HG02943 (cell line): ENCODE results near the gene PTN.

Experiments
- ATAC-seq: cut with Tn5 transposase; IDR thresholded peaks from one replicate; pipeline ENCODE4 v1.9.1; 2021; ENCODE audit warnings: mild to moderate bottlenecking, low read depth, moderate library complexity; ENCODE audit not compliant: unreplicated experiment

PTN gene

DNA sequence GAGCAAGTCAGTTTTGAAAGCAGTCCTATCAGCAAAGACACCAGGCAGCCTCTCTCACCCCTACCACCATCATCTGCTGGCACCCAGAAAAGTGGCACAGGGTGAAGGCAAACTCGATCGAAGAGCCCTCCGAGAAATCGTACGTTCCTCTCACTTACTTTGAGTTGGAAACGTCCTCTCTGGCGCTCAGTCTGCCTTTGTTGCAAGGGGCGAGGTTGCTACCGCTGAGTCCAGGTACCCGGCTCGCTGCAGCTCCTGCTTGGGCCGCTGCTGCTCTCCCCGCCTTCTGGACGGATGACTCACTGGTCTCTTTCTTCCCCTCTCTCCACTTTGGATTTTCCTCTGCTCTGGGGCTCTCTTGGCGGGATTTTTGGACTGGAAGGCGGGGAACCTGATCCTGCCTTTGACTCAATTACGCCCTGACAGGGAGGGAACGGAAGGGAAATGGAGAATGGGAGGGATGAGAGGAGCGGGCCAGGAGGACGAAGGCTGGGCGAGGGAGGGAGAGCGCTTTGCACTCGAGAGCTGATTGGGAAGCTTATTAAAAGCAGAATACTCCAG lies at the start of gene PTN:
PTN (minus strand) TSS at position 453 of the 561 bp plus-strand sequence. CDS start 88,760 bp downstream, outside the sequence.
- no peak for ATAC-seq

- no peak for ATAC-seq
Observed at GRCh38 chr7:137390076-137390475, 46.5 kb upstream of the PTN start.

- no peak for ATAC-seq
Observed at GRCh38 chr7:137388916-137389315, 45.4 kb upstream of the PTN start.

DNA sequence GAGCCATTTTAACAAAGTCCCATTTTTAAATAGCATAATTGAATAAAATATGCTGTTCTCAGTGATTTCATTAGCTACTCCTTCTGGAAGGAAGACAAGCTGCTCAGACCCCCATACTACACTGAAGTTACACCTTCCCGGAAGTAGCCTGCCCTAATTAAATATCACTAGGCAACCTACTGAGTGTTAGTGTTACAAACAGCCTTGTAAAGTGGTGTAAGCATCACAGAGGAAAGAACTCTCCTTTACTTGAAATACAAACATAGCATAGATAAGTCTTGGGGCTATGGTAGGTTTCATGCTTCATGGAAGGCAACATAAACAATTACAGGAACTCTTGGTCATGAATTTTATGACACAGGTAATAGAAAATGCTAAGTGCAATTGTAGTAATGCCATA lies 43.4 kb upstream of the PTN start:
- no peak for ATAC-seq

GRCh38 chr7:137381045-137381444 lies 37.5 kb upstream of the PTN start:
- no peak for ATAC-seq

DNA sequence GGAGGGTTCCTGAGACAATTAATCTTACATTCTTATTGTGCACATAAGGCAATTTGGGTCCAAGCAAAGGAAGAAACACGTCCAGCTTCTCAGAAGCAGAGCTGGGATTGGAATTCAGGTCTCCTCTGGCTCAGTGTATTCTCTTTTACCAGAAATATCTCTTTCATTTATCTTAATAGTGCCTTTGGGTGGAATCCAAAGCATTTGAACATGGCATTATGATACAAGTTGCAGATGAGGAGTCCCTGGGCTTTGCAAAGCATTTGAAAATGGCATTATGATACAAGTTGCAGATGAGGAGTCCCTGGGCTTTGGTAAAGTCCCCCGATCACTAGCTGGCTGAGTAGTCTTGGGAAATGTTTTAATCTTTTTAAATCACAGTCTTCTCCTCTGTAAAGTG lies 30.0 kb upstream of the PTN start:
- ATAC-seq = no peak

- ATAC-seq = no peak
Observed at GRCh38 chr7:137371616-137372015, 28.1 kb upstream of the PTN start.

DNA sequence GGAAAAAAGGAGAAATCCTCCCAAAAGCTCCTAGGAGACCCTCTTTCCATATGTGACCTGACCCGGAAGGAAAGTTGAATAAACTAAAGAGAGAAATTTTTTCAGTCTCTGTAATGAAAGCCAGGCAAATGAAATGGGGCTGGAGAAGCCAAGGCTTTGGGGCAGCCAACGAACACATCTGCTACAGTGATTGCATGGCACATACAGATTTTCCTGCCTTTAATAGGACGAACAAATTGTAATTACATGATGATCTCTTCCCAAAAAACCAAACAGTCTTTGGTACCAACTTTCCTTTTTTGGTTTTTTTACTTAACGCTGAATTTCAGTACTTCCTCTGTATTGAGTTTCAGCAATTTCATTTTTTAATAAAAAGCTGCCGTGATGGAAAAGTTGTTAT lies 23.5 kb upstream of the PTN start:
- ATAC-seq = no peak

DNA sequence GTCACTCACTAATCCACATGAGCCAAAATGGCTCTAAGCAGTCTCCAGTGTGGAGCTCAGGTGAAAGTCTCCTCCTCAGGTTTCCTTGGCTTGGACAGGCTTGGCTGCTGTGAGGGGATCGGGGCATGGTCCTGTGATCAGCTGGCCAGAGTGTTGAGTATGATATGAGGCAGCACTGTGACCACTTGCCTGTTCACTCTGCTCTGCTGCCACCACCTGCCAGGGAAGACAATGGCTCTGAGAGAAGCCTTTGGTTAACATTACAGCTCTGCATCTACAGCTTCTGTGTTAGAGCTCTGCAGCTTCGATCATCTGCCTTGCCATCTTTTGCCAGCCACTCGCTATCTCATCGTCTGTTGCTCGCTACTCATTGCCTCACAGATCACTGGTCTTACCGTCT lies 20.1 kb upstream of the PTN start:
- ATAC-seq = no peak

DNA sequence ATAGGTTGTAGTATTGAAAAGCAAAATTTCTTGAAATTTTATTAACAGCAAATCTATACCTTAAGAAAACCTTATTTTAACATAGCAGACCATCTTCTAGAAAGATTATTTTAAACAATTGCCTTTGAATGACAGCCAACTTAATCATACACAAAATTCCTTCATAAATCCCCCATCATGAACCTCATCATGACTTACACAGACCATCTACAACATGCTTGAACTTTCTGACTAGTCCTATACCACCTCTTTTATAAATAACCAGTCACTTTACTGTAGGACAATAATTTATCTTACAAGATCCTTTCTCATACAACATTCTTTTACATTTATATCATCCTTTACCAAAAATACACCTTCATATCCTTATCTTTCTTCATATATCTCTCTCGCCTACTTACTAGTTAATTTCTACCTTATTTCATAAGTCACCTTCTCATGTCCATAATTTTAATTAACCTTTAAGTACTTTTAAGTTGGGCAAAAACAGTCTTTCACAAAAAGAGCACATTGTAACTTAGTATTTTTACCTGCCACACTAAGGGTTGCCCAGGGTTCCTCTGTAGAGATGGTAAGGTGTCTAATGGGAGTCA lies 16.6 kb upstream of the PTN start:
- no peak for ATAC-seq

GRCh38 chr7:137354961-137355360 lies 11.4 kb upstream of the PTN start:
- no peak for ATAC-seq

GRCh38 chr7:137354396-137354795 lies 10.9 kb upstream of the PTN start:
- ATAC-seq = no peak

- no peak for ATAC-seq
Observed at GRCh38 chr7:137351941-137352340, 8.4 kb upstream of the PTN start.

- ATAC-seq = no peak
Observed at GRCh38 chr7:137345799-137346449, 2.4 kb upstream of the PTN start.

GRCh38 chr7:137342828-137343261 lies 688 bp downstream of the PTN start:
- no peak for ATAC-seq

DNA sequence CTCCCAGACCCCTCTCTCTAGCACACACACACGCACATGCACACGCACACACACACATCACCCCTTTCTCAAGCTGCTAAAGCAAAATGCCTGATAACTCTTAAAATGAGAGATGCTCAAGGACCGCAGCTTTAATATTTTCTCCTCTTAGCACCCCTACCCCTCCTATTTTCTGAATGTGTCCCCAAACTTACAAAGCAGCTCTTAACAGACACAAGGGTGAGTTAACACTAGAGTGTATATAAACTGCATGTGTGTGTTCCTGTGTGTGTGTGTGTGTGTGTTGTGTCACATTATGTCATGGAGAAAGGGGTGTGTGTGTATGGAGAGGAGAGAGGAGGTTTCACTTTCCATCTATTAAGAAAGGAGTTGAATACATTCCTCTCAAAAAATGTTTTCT lies 1.3 kb downstream of the PTN start:
- no peak for ATAC-seq

DNA sequence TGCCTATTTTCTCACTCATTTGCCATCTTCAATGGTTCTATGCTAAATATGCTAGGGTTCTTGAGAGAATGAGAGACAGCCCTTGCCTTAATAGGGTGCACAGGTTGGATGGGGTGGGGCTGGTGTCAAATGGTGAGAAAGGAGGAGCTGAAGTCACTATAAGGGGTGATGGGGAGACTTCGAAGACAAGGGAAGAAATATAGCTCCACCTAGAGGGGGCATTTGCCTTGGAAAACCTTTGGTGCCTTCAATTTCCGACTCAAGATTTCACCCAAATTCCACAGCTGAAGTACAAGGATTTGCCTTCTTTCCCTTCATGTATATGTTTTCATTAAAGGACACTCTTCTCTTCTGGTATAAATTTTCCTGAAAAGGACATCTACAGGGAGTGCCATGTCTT lies 5.6 kb downstream of the PTN start:
- ATAC-seq = no peak

GRCh38 chr7:137335814-137336213 lies 7.7 kb downstream of the PTN start:
- no peak for ATAC-seq

DNA sequence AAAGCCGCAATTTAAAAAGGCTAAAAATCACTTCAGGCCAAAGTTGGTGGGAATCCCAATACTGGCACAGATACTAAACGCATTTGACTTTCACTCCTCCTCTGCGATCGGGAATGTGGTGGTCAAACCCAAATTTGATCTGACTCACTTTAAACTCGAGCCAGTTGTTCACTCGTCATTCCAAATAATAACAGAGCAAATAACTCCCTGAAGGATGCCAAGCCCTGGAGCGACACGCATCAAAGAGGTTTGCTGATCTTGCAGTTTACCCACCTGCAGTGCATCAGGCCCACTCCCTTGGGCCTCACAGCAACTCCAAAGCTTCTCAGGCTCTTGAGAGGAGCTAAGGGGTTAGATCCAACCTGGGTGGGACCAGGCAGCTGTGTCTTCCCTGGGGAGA lies 12.2 kb downstream of the PTN start:
- ATAC-seq = no peak

- no peak for ATAC-seq
Observed at GRCh38 chr7:137329411-137329810, 14.1 kb downstream of the PTN start.

- no peak for ATAC-seq
Observed at GRCh38 chr7:137328373-137329120, 15.0 kb downstream of the PTN start.
